B cell (primary cell): Measurements from ENCODE around the gene MACIR. TPM values are rescaled to one million over a fixed set of nuclear protein-coding genes. Genes with fewer than 3 reads are reported as not detected.

ENCODE experiments used
- ATAC-seq: fragments of 200-7000 bp; cut with Tn5 transposase; one replicate; pipeline ENCODE4 v1.10.0; 2021; ENCODE audit warnings: low read depth, mild to moderate bottlenecking, moderate number of reproducible peaks, moderate library complexity
- CTCF ChIA-PET: fragments of 350-600 bp; sonication (Branson Sonifier 250); formaldehyde crosslinking; loops from one replicate; lab custom pipeline; 2021; ENCODE audit warnings: antibody characterized with exemption, inconsistent platforms; lab: Charles Lee
- POLR2A ChIA-PET: fragments of 350-600 bp; sonication (Branson Sonifier 250); formaldehyde crosslinking; loops from one replicate; lab custom pipeline; 2021; ENCODE audit warnings: antibody characterized with exemption; lab: Charles Lee
- DNase-seq: peaks from one replicate; pipeline ENCODE4 v3.0.0; 2013
- H2AFZ ChIP-seq: 2 replicates; pipeline ENCODE4 v1.6.1; 2012; ENCODE audit warnings: mild to moderate bottlenecking, low read depth, low read length; ENCODE audit not compliant: insufficient read depth, poor library complexity, severe bottlenecking
- H3K27ac ChIP-seq, 2 donors: 1 replicate in 1 of 2; 2 replicates in 1 of 2; pipeline ENCODE4 v1.5.1; 2012 to 2013; ENCODE audit warnings: low read length in 2 of 2, mild to moderate bottlenecking in 2 of 2, moderate library complexity in 1 of 2
- H3K27me3 ChIP-seq, 4 experiments: fragments of 200-600 bp in 1 of 4; sonication (generic) in 1 of 4; replicated peaks in 1 of 4; 1 replicate in 2 of 4; 2 replicates in 2 of 4; pipeline versions ENCODE4 v1.6.1 to v1.7.0; 2013 to 2016; ENCODE audit warnings: low read length in 3 of 4, mild to moderate bottlenecking in 2 of 4, mixed read lengths in 1 of 4, moderate library complexity in 1 of 4; ENCODE audit not compliant: insufficient read depth in 4 of 4, control insufficient read depth in 3 of 4; ENCODE audit errors: control extremely low read depth in 1 of 4
- H3K36me3 ChIP-seq, 2 experiments: replicated peaks in 1 of 2; 1 replicate in 1 of 2; 2 replicates in 1 of 2; pipeline versions ENCODE4 v1.6.1 to v1.7.1; 2013; ENCODE audit warnings: low read length in 1 of 2; ENCODE audit not compliant: insufficient read depth in 2 of 2, control insufficient read depth in 1 of 2; ENCODE audit errors: control extremely low read depth in 1 of 2, extremely low read depth in 1 of 2
- H3K4me1 ChIP-seq, 2 donors: fragments of 200-600 bp in 1 of 2; sonication (generic) in 1 of 2; 1 replicate in 1 of 2; 2 replicates in 1 of 2; pipeline versions ENCODE4 v1.5.1 to v1.6.1; 2013 to 2017; ENCODE audit warnings: low read length in 2 of 2; ENCODE audit not compliant: control insufficient read depth in 2 of 2, insufficient read depth in 2 of 2
- H3K4me2 ChIP-seq: replicated peaks from 2 replicates; pipeline ENCODE3; 2012; ENCODE audit warnings: mild to moderate bottlenecking, low read depth, low read length; ENCODE audit not compliant: poor library complexity, severe bottlenecking
- H3K4me3 ChIP-seq, 5 experiments: fragments of 200-600 bp in 1 of 5; sonication (generic) in 1 of 5; 1 replicate in 3 of 5; 2 replicates in 2 of 5; pipeline versions ENCODE4 v1.5.1 to v1.7.0; 2011 to 2016; ENCODE audit warnings: low read length in 4 of 5, mild to moderate bottlenecking in 4 of 5, low read depth in 2 of 5, control low read depth in 1 of 5, moderate library complexity in 1 of 5; ENCODE audit not compliant: insufficient read depth in 1 of 5; ENCODE audit errors: control extremely low read depth in 1 of 5, extremely low read depth in 1 of 5
- H3K79me2 ChIP-seq: fragments of 200-600 bp; sonication (generic); one replicate; pipeline ENCODE4 v1.6.0; 2016; ENCODE audit warnings: low read length; ENCODE audit not compliant: control insufficient read depth, insufficient read depth
- H3K9ac ChIP-seq: fragments of 200-600 bp; sonication (generic); 2 replicates; pipeline ENCODE4 v1.6.1; 2017; ENCODE audit warnings: mild to moderate bottlenecking, low read length, moderate library complexity
- H3K9me3 ChIP-seq, 3 donors: one replicate each; pipeline versions ENCODE4 v1.6.1 to v1.7.1; 2013; ENCODE audit warnings: low read length in 2 of 3; ENCODE audit not compliant: control insufficient read depth in 2 of 3, insufficient read depth in 1 of 3; ENCODE audit errors: control extremely low read depth in 1 of 3
- H4K20me1 ChIP-seq: 2 replicates; pipeline ENCODE4 v1.6.0; 2012; ENCODE audit warnings: mild to moderate bottlenecking, low read length; ENCODE audit not compliant: insufficient read depth, control insufficient read depth, poor library complexity, severe bottlenecking
- H3K27ac Mint-ChIP-seq: one replicate; pipeline ENCODE4 v1.8.0; 2021; ENCODE audit warnings: mixed read lengths
- H3K27me3 Mint-ChIP-seq: one replicate; pipeline ENCODE4 v1.8.0; 2021; ENCODE audit warnings: mixed read lengths
- H3K4me1 Mint-ChIP-seq: one replicate; pipeline ENCODE4 v1.8.0; 2021; ENCODE audit warnings: mixed read lengths
- H3K4me3 Mint-ChIP-seq: one replicate; pipeline ENCODE4 v1.8.0; 2021; ENCODE audit warnings: mixed read lengths
- H3K9me3 Mint-ChIP-seq: one replicate; pipeline ENCODE4 v1.8.0; 2022; ENCODE audit warnings: mixed read lengths; ENCODE audit not compliant: insufficient read depth
- CTCF ChIP-seq: fragments of 200-600 bp; IDR thresholded peaks from one replicate; pipeline ENCODE4 v1.8.0; 2022; ENCODE audit warnings: antibody characterized with exemption, mild to moderate bottlenecking
- EZH2 ChIP-seq: IDR thresholded peaks from 2 replicates; pipeline ENCODE4 v1.6.1; 2012; ENCODE audit warnings: borderline replicate concordance, low read depth, mild to moderate bottlenecking, moderate library complexity, low read length; ENCODE audit not compliant: insufficient read depth, poor library complexity, severe bottlenecking
- whole genome bisulfite sequencing: methylation state at CpG from one replicate; pipeline ENCODE4 v1.1.5; 2013; ENCODE audit warnings: missing lambda C conversion rate; ENCODE audit not compliant: insufficient coverage; 5-methylcytosine and 5-hydroxymethylcytosine counted together
- intact Hi-C: fragments of 100-400 bp; cut with micrococcal nuclease; formaldehyde crosslinking; loops from one replicate; pipeline ENCODE4 v1.10.0; 2022
- polyA plus RNA-seq: library from polyadenylated mRNA; depleted of rRNA; stranded (reverse); fragments of >200 nt; gene quantifications from 2 replicates; pipeline ENCODE4 v1.2.3, GENCODE V29; 2012
- total RNA-seq, 2 donors: library from RNA; stranded (reverse); fragments of 120-200 nt in 1 of 2; gene quantifications; 1 replicate in 1 of 2; 2 replicates in 1 of 2; pipeline versions ENCODE4 v1.2.3 to v1.2.4, GENCODE V29; 2013 to 2022

MACIR gene
- total and polyA plus RNA-seq, 2 donors (not counting 1 experiment from before 2014, with no cell fraction given): 1.3 to 3.3 TPM

GRCh38 chr5:103283869-103284268 is 25.3 kb downstream of the MACIR start:
- CTCF ChIA-PET: no interaction called here
- H3K27me3 Mint-ChIP-seq: no peaks in the 10 kb centered on the region
- no peak for DNase-seq
- H3K4me3 Mint-ChIP-seq: no peak overlapping the region
- no peaks in the 10 kb centered on the region for H3K27me3 ChIP-seq
- H3K27ac ChIP-seq: no peak overlapping the region
- no peak overlapping the region for H3K4me3 ChIP-seq
- H3K9me3 Mint-ChIP-seq: no peaks in the 10 kb centered on the region
- ATAC-seq: no peak
- POLR2A ChIA-PET: no interaction called here
- no peaks in the 10 kb centered on the region for H3K79me2 ChIP-seq
- H3K9me3 ChIP-seq: no peaks in the 10 kb centered on the region
- no peaks in the 10 kb centered on the region for H3K4me1 ChIP-seq
- no peak overlapping the region for H3K9ac ChIP-seq
- TF ChIP-seq EZH2 (no peak), CTCF (no peak)
- H3K27ac Mint-ChIP-seq: no peak overlapping the region
- 100% methylated on average over 1 of the region's 3 CpGs for WGBS
- H3K36me3 ChIP-seq: peaks cover 0 to 4% of the 10 kb centered on the region in 2 experiments
- H3K4me2 ChIP-seq: no peak overlapping the region
- no peaks in the 10 kb centered on the region for H4K20me1 ChIP-seq
- intact Hi-C loops: no loop called here
- no peak overlapping the region for H2AFZ ChIP-seq
- H3K4me1 Mint-ChIP-seq: no peaks in the 10 kb centered on the region

- TF ChIP-seq EZH2: no peak
- TF ChIP-seq CTCF: no peak
- no peak overlapping the region for H3K4me2 ChIP-seq
- Mint-ChIP-seq H3K4me3 (no peak overlapping the region), H3K9me3 (no peaks in the 10 kb centered on the region), H3K27ac (no peak overlapping the region), H3K4me1 (no peaks in the 10 kb centered on the region), H3K27me3 (no peaks in the 10 kb centered on the region)
- no peaks in the 10 kb centered on the region for H3K79me2 ChIP-seq
- H2AFZ ChIP-seq: no peak overlapping the region
- no peak overlapping the region for H3K4me3 ChIP-seq
- ATAC-seq: no peak
- ChIA-PET POLR2A (no interaction called here), CTCF (no interaction called here)
- H3K27me3 ChIP-seq: no peaks in the 10 kb centered on the region
- no peaks in the 10 kb centered on the region for H3K9me3 ChIP-seq
- no peak overlapping the region for H3K9ac ChIP-seq
- H3K36me3 ChIP-seq: peaks cover 0 to 1% of the 10 kb centered on the region in 2 experiments
- no CpG with 5 or more reads among the region's 3 CpGs for WGBS
- H4K20me1 ChIP-seq: no peaks in the 10 kb centered on the region
- no peak for DNase-seq
- H3K27ac ChIP-seq: no peak overlapping the region
- intact Hi-C loops: no loop called here
- H3K4me1 ChIP-seq: no peaks in the 10 kb centered on the region
Observed at GRCh38 chr5:103286622-103287021, 28.1 kb downstream of the MACIR start.
